Tibial nerve (tissue), 4 donors: ENCODE results near the gene ACKR2. TPM values are rescaled to one million over a fixed set of nuclear protein-coding genes. Genes with fewer than 3 reads are reported as not detected.
A peak's percentile ranks its signal among the peaks of the same experiment; 100 is the strongest.

Source experiments
- DNase-seq, 2 donors: peaks; one replicate each; pipeline ENCODE4 v3.0.0-alpha.2; 2019; ENCODE audit warnings: low spot score in 2 of 2
- H3K27ac ChIP-seq, 4 donors: fragments of 200-600 bp; sonication (generic) in 3 of 4; one replicate each; pipeline ENCODE4 v1.5.1; 2017 to 2019; ENCODE audit warnings: mild to moderate bottlenecking in 1 of 4
- H3K27me3 ChIP-seq, 2 donors: fragments of 200-600 bp; sonication (generic) in 1 of 2; one replicate each; pipeline versions ENCODE4 v1.5.1 to v1.6.0; 2017 to 2019
- H3K36me3 ChIP-seq, 3 donors: fragments of 200-600 bp; sonication (generic); one replicate each; pipeline ENCODE4 v1.5.1; 2018 to 2019
- H3K4me1 ChIP-seq, 4 donors: fragments of 200-600 bp; sonication (generic) in 3 of 4; one replicate each; pipeline ENCODE4 v1.5.1; 2017 to 2019
- H3K4me3 ChIP-seq, 4 donors: fragments of 200-600 bp; sonication (generic) in 3 of 4; one replicate each; pipeline ENCODE4 v1.5.1; 2017 to 2019; ENCODE audit warnings: mild to moderate bottlenecking in 1 of 4, moderate library complexity in 1 of 4
- H3K9me3 ChIP-seq, 4 donors: fragments of 200-600 bp; sonication (generic) in 3 of 4; one replicate each; pipeline ENCODE4 v1.5.1; 2017 to 2019
- CTCF ChIP-seq, 5 experiments: fragments of 200-600 bp in 3 of 5; fragments of 450-650 bp in 2 of 5; sonication (generic) in 3 of 5; IDR thresholded peaks; one replicate each; pipeline ENCODE4 v1.5.1; 2016 to 2019; ENCODE audit warnings: antibody characterized with exemption in 5 of 5, mild to moderate bottlenecking in 3 of 5, moderate library complexity in 2 of 5
- EP300 ChIP-seq, 2 donors: sonication (generic); formaldehyde crosslinking; IDR thresholded peaks; one replicate each; pipeline ENCODE4 v1.6.1; 2017; ENCODE audit warnings: antibody characterized with exemption in 2 of 2, mild to moderate bottlenecking in 1 of 2
- POLR2A ChIP-seq, 2 donors: fragments of 450-650 bp; IDR thresholded peaks; one replicate each; pipeline ENCODE4 v1.6.1; 2017; ENCODE audit warnings: antibody characterized with exemption in 2 of 2, mild to moderate bottlenecking in 2 of 2, moderate library complexity in 2 of 2
- WGBS, 2 donors: methylation state at CpG; one replicate each; pipeline ENCODE4 v1.1.5; 2018; 5-methylcytosine and 5-hydroxymethylcytosine counted together
- total RNA-seq, 4 donors: library from RNA; depleted of rRNA; stranded (reverse); fragments of >200 nt; gene quantifications; one replicate each; pipeline ENCODE4 v1.1.0, GENCODE V29; 2016

Gene ACKR2
- total RNA-seq, 4 donors from 2014 or later: 25.2 to 59.0 (median 38.6) TPM

GRCh38 chr3:42823351-42823750 lies 14.1 kb downstream of the ACKR2 start:
- TF ChIP-seq EP300 (IDR thresholded peaks at IDR 0.05) (no peak), POLR2A (IDR thresholded peaks at IDR 0.05) (no peak), CTCF (IDR thresholded peaks at IDR 0.05) (no peak)

GRCh38 chr3:42826141-42826540 lies 16.9 kb downstream of the ACKR2 start:
- Histone ChIP-seq H3K4me1 (peaks cover 0 to 10% (median 2%) of the 10 kb centered on the region in 4 donors), H3K4me3 (no peak overlapping the region), H3K36me3 (no peaks in the 10 kb centered on the region), H3K27me3 (no peaks in the 10 kb centered on the region), H3K9me3 (no peaks in the 10 kb centered on the region), H3K27ac (no peak overlapping the region)
- TF ChIP-seq EP300 (IDR thresholded peaks at IDR 0.05): no peak
- no peak for TF ChIP-seq POLR2A (IDR thresholded peaks at IDR 0.05)
- TF ChIP-seq CTCF (IDR thresholded peaks at IDR 0.05): no peak
- DNase-seq: no peak

More at GRCh38 chr3:42823351-42823750, 14.1 kb downstream of the ACKR2 start:
- H3K9me3 ChIP-seq: no peaks in the 10 kb centered on the region
- H3K36me3 ChIP-seq: no peaks in the 10 kb centered on the region
- no peak for DNase-seq
- 70 to 78% methylated on average over 2 of the region's 2 CpGs for WGBS, 2 donors
- H3K4me3 ChIP-seq: no peak overlapping the region
- H3K27me3 ChIP-seq: no peaks in the 10 kb centered on the region
- no peak overlapping the region for H3K27ac ChIP-seq
- peaks cover 0 to 10% (median 0%) of the 10 kb centered on the region in 4 donors for H3K4me1 ChIP-seq

GRCh38 chr3:42827023-42827422 lies 17.8 kb downstream of the ACKR2 start:
- Histone ChIP-seq H3K27ac (no peak overlapping the region), H3K4me3 (no peak overlapping the region), H3K4me1 (peaks cover 0 to 13% (median 4%) of the 10 kb centered on the region in 4 donors), H3K27me3 (no peaks in the 10 kb centered on the region), H3K36me3 (no peaks in the 10 kb centered on the region), H3K9me3 (no peaks in the 10 kb centered on the region)
- no peak for TF ChIP-seq POLR2A (IDR thresholded peaks at IDR 0.05)
- no peak for TF ChIP-seq CTCF (IDR thresholded peaks at IDR 0.05)
- no peak for TF ChIP-seq EP300 (IDR thresholded peaks at IDR 0.05)
- no peak for DNase-seq

GRCh38 chr3:42827654-42828053 lies 18.4 kb downstream of the ACKR2 start:
- WGBS, 2 donors: 49 to 69% methylated on average over 4 of the region's 4 CpGs
- H3K36me3 ChIP-seq: no peaks in the 10 kb centered on the region
- H3K4me1 ChIP-seq: peaks cover 0 to 13% (median 4%) of the 10 kb centered on the region in 4 donors
- TF ChIP-seq CTCF (IDR thresholded peaks at IDR 0.05): no peak
- TF ChIP-seq EP300 (IDR thresholded peaks at IDR 0.05): no peak
- TF ChIP-seq POLR2A (IDR thresholded peaks at IDR 0.05): no peak
- H3K27me3 ChIP-seq: no peaks in the 10 kb centered on the region
- no peak overlapping the region for H3K4me3 ChIP-seq
- no peak for DNase-seq
- no peaks in the 10 kb centered on the region for H3K9me3 ChIP-seq
- H3K27ac ChIP-seq: no peak overlapping the region

GRCh38 chr3:42829083-42829627 lies 19.9 kb downstream of the ACKR2 start:
- H3K4me1 ChIP-seq: peaks cover 0 to 13% (median 4%) of the 10 kb centered on the region in 4 donors
- TF ChIP-seq CTCF (IDR thresholded peaks at IDR 0.05) (no peak), POLR2A (IDR thresholded peaks at IDR 0.05) (no peak), EP300 (IDR thresholded peaks at IDR 0.05) (no peak)
- DNase-seq: no peak
- no peaks in the 10 kb centered on the region for H3K36me3 ChIP-seq
- no peaks in the 10 kb centered on the region for H3K27me3 ChIP-seq
- H3K4me3 ChIP-seq: no peak overlapping the region
- peak overlapping the region in 1 of 4 donors; percentile 27 for H3K27ac ChIP-seq
- WGBS, 2 donors: 85 to 86% methylated on average over 5 of the region's 5 CpGs
- H3K9me3 ChIP-seq: no peaks in the 10 kb centered on the region
